IPS-15b (cell line): ENCODE results near the gene CLSTN2.

Experiments
- H3K27me3 ChIP-seq: one replicate; pipeline ENCODE4 v1.6.1; 2013; ENCODE audit warnings: low read length; ENCODE audit not compliant: control insufficient read depth, insufficient read depth
- H3K36me3 ChIP-seq: one replicate; pipeline ENCODE4 v1.6.1; 2013; ENCODE audit warnings: low read length; ENCODE audit not compliant: control insufficient read depth, insufficient read depth
- H3K4me1 ChIP-seq: one replicate; pipeline ENCODE4 v1.6.1; 2013; ENCODE audit warnings: mild to moderate bottlenecking, low read length; ENCODE audit not compliant: control insufficient read depth, insufficient read depth
- H3K4me3 ChIP-seq: one replicate; pipeline ENCODE4 v1.5.1; 2013; ENCODE audit warnings: low read depth, low read length
- H3K9ac ChIP-seq: one replicate; pipeline ENCODE4 v1.6.1; 2013; ENCODE audit warnings: low read depth, mild to moderate bottlenecking, low read length
- H3K9me3 ChIP-seq: one replicate; pipeline ENCODE4 v1.6.1; 2013; ENCODE audit warnings: mild to moderate bottlenecking, low read length; ENCODE audit not compliant: control insufficient read depth, insufficient read depth

Gene CLSTN2

DNA sequence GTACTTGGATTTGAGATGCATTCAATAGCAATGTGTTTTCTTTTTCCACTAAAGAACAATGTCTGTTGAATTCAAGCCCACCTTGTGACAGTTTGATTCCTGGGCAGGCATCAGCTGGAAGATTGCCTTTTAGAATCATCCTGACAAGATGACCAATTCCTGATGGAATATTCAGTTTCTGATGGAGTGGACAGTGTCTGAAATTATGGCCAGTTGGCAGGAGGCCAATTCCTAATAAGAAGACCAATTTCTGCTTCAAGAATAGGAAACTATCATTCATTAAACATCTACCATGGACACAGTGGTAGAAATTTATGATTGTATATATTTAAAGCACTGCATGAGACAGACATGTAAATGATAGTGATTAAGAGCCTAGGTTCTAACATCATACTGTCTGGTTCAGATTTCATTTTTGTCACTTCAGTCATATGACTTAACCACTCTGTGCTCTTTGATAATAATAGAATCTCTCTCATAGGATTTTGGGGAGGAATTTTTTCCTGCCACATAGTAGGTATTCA, 133.6 kb downstream of the CLSTN2 start:
- no peak overlapping the region for H3K9ac ChIP-seq
- H3K27me3 ChIP-seq, result no peaks in the 10 kb centered on the region
- H3K36me3 ChIP-seq, result no peaks in the 10 kb centered on the region
- H3K9me3 ChIP-seq, result no peaks in the 10 kb centered on the region
- H3K4me1 ChIP-seq, result no peaks in the 10 kb centered on the region
- H3K4me3 ChIP-seq, result no peak overlapping the region

DNA sequence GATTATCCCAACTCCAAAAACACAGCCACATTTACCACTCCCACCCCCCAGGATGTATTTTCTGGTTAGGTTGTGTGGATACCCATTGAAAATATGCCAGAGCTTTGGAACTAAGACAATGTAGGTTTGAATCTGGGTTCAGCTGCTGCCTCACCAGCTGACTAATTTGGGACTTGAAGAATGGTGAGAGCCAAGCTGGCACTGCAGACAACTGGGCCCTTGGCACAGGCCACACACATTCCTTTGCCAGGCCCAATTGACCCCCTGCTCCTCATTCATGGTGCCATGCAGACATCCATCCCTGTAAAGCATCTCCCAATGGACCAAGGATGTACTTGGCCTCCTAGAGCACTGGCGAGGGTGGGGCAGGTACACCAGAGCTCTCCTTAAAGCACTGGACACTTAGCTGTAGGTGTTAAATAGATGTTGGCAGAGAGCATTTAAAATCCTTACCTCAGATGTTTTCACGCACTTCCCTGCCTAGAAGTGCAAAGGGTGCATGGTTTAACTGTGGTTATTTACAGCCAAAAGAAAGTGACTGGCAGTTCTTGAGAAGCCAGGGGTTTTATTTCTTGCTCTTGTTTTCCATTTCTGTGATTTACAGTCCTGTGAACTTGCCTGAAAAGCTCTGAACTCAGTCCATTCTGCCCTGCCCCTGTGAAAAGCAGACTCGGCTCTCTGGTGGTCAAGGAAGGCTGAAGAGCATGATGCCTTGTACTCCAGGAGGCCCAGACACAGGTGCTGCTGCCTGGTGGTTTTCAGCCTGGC, 138.5 kb downstream of the CLSTN2 start:
- Histone ChIP-seq H3K4me1 (no peaks in the 10 kb centered on the region), H3K9ac (no peak overlapping the region), H3K36me3 (no peaks in the 10 kb centered on the region), H3K9me3 (no peaks in the 10 kb centered on the region), H3K4me3 (no peak overlapping the region), H3K27me3 (no peaks in the 10 kb centered on the region)

DNA sequence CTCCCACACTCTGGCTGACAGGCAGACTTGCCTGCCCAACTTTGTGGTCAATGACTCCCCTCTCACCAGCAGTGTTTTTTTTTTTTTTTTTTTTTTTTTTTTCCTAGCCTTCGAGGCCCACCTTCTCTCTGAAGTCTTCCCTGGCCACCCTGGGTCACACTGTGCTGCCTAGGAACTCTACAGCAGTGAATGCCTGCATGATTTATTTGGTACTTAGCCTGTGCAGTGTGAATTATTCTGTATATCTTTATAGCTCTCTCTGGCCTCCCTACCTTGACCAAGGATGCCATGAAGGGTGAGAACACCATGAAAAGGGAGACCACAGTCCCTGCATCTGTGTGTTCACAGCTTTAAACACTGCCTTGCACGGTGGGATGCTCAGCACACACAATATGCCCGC, 141.6 kb downstream of the CLSTN2 start:
- Histone ChIP-seq H3K4me1 (no peaks in the 10 kb centered on the region), H3K9ac (no peak overlapping the region), H3K9me3 (no peaks in the 10 kb centered on the region), H3K36me3 (no peaks in the 10 kb centered on the region), H3K4me3 (no peak overlapping the region), H3K27me3 (no peaks in the 10 kb centered on the region)

- no peak overlapping the region for H3K9ac ChIP-seq
- no peaks in the 10 kb centered on the region for H3K4me1 ChIP-seq
- H3K9me3 ChIP-seq, result no peaks in the 10 kb centered on the region
- H3K4me3 ChIP-seq, result no peak overlapping the region
- no peaks in the 10 kb centered on the region for H3K36me3 ChIP-seq
- no peaks in the 10 kb centered on the region for H3K27me3 ChIP-seq
These were observed 142.4 kb downstream of the CLSTN2 start for GRCh38 chr3:140077406-140077805.

GRCh38 chr3:140078343-140078742, 143.4 kb downstream of the CLSTN2 start:
- Histone ChIP-seq H3K27me3 (no peaks in the 10 kb centered on the region), H3K4me1 (no peaks in the 10 kb centered on the region), H3K9me3 (no peaks in the 10 kb centered on the region), H3K36me3 (no peaks in the 10 kb centered on the region), H3K9ac (no peak overlapping the region), H3K4me3 (no peak overlapping the region)

DNA sequence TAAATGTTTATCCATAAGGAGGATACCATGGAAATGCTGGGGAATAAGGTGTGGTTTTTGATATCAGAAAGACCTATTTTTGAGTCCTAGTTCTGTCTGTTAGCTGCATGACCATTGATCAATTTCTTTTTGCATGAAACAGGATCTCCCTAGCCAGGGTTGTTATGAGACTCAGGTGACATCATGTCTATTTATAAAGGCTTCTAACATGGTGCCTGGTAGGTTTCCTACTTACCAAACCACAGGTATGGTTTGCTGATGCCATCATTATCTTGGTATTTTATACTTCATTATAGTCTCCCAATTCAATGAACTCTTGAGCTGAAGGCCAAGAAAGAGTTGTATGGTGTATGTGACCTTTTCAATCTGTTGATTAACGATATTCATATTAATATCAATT, 144.0 kb downstream of the CLSTN2 start:
- Histone ChIP-seq H3K36me3 (no peaks in the 10 kb centered on the region), H3K9me3 (no peaks in the 10 kb centered on the region), H3K4me3 (no peak overlapping the region), H3K27me3 (no peaks in the 10 kb centered on the region), H3K4me1 (no peaks in the 10 kb centered on the region), H3K9ac (no peak overlapping the region)

- Histone ChIP-seq H3K27me3 (no peaks in the 10 kb centered on the region), H3K9ac (no peak overlapping the region), H3K9me3 (no peaks in the 10 kb centered on the region), H3K4me3 (no peak overlapping the region), H3K4me1 (no peaks in the 10 kb centered on the region), H3K36me3 (no peaks in the 10 kb centered on the region)
These were observed 146.9 kb downstream of the CLSTN2 start for GRCh38 chr3:140081887-140082286.

DNA sequence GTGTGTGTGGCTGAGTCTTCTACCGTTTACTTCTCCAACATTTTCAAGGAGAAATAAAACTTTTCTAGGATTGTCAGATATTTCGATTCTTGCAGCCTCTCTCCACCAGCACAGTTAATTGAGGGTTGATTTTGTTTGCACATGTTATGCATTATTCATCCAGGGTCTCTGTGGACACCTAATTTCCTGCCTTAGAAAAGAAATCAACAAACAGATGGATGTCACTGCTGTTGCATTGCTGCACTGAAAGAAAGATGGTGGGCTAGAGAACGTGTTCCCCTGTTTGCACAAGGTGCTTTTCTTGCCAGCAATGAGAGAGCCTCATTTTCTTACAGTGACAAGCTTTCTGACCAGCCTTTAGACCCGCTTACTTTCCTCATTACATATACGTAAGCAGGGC, 150.0 kb downstream of the CLSTN2 start:
- Histone ChIP-seq H3K9me3 (no peaks in the 10 kb centered on the region), H3K4me3 (no peak overlapping the region), H3K27me3 (no peaks in the 10 kb centered on the region), H3K4me1 (no peaks in the 10 kb centered on the region), H3K36me3 (no peaks in the 10 kb centered on the region), H3K9ac (no peak overlapping the region)

- Histone ChIP-seq H3K9ac (no peak overlapping the region), H3K4me1 (no peaks in the 10 kb centered on the region), H3K9me3 (no peaks in the 10 kb centered on the region), H3K36me3 (no peaks in the 10 kb centered on the region), H3K4me3 (no peak overlapping the region), H3K27me3 (no peaks in the 10 kb centered on the region)
These were observed 151.7 kb downstream of the CLSTN2 start for GRCh38 chr3:140086642-140087041.

DNA sequence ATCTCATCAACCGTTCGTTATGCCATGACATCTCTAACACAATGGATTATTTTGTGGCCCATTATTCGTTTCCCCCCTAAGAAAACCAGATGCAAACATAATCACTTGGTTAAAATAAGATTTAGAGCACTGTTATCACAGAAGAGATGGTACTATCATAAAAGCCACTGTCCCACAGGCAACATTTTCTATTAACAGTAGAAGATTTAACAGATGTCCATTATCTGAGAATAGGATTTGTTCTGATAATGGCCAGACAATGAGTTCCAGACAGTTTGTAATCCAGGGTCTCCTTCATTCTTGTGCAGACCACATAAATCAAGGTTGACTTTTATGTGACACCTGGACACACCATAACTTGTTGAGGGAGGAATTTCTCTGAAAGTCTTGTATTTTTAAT, 153.1 kb downstream of the CLSTN2 start:
- Histone ChIP-seq H3K36me3 (no peaks in the 10 kb centered on the region), H3K9me3 (no peaks in the 10 kb centered on the region), H3K4me1 (no peaks in the 10 kb centered on the region), H3K4me3 (no peak overlapping the region), H3K27me3 (no peaks in the 10 kb centered on the region), H3K9ac (no peak overlapping the region)

DNA sequence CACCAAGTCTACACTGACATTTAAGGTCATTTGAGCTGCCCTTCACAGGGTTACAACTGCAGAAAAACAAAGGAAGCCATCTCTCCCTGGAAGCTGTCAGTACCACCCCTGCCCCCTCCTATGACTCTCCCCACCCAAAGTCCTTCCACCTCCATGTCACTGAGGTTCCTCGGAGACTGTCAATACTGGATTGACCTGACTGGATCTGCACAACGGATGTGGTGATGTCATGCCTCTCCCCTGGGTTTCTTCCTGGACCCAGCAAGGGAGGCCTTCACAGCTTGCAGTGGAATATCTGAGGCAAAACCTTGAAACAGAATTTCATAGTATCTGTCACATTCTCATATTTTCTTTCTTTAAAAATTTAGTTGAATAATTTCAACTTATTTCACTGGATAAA, 153.5 kb downstream of the CLSTN2 start:
- Histone ChIP-seq H3K9ac (no peak overlapping the region), H3K4me3 (no peak overlapping the region), H3K9me3 (no peaks in the 10 kb centered on the region), H3K4me1 (no peaks in the 10 kb centered on the region), H3K27me3 (no peaks in the 10 kb centered on the region), H3K36me3 (no peaks in the 10 kb centered on the region)

- Histone ChIP-seq H3K9me3 (no peaks in the 10 kb centered on the region), H3K27me3 (no peaks in the 10 kb centered on the region), H3K4me1 (no peaks in the 10 kb centered on the region), H3K36me3 (no peaks in the 10 kb centered on the region), H3K4me3 (no peak overlapping the region), H3K9ac (no peak overlapping the region)
These were observed 154.6 kb downstream of the CLSTN2 start for GRCh38 chr3:140089403-140090072.
